IMR-90 (cell line): ENCODE measurements around the gene FNDC3B. TPM values are rescaled to one million over a fixed set of nuclear protein-coding genes. Genes with fewer than 3 reads are reported as not detected.

ENCODE experiments used
- ATAC-seq: fragments of 200-7000 bp; cut with Tn5 transposase; 2 replicates; pipeline ENCODE4 v1.9.1; 2020; ENCODE audit warnings: low read depth, mild to moderate bottlenecking, moderate library complexity
- BruUV-seq: library from RNA; stranded (reverse); fragments of 400-500 nt; replicated peaks from 2 replicates; lab custom pipeline; 2021; lab: Mats Ljungman, UMichigan
- CTCF ChIA-PET: fragments of 300-600 bp; formaldehyde crosslinking; extraction: SDS; loops from one replicate; lab custom pipeline; 2021; ENCODE audit warnings: antibody characterized with exemption; lab: Yijun Ruan, JAX
- POLR2A ChIA-PET: fragments of 300-600 bp; sonication (Branson Sonifier 250); formaldehyde crosslinking; loops from one replicate; lab custom pipeline; 2022; ENCODE audit warnings: antibody characterized with exemption; ENCODE audit not compliant: unreplicated experiment; lab: Charles Lee
- DNase-seq: peaks from one replicate; pipeline ENCODE4 v3.0.0; 2013
- H2AFZ ChIP-seq: replicated peaks from 2 replicates; pipeline ENCODE3; 2013; ENCODE audit warnings: low read length, mild to moderate bottlenecking; ENCODE audit not compliant: poor library complexity
- H2AK5ac ChIP-seq: 2 replicates; pipeline ENCODE4 v1.6.1; 2013; ENCODE audit warnings: low read depth, low read length, inconsistent platforms
- H2AK9ac ChIP-seq: replicated peaks from 2 replicates; pipeline ENCODE3; 2013; ENCODE audit warnings: mild to moderate bottlenecking, low read depth, low read length, moderate library complexity; ENCODE audit not compliant: poor library complexity
- H2BK120ac ChIP-seq: 2 replicates; pipeline ENCODE4 v1.6.1; 2013; ENCODE audit warnings: low read depth, low read length, inconsistent platforms
- H2BK15ac ChIP-seq: 3 replicates; pipeline ENCODE4 v1.6.1; 2013; ENCODE audit warnings: low read depth, low read length, inconsistent platforms
- H2BK20ac ChIP-seq: 2 replicates; pipeline ENCODE4 v1.6.1; 2013; ENCODE audit warnings: low read depth, mild to moderate bottlenecking, inconsistent platforms, low read length, moderate library complexity
- H2BK5ac ChIP-seq: 2 replicates; pipeline ENCODE4 v1.6.1; 2013; ENCODE audit warnings: mild to moderate bottlenecking, low read depth, low read length, inconsistent platforms; ENCODE audit not compliant: poor library complexity, severe bottlenecking
- H3K14ac ChIP-seq: replicated peaks from 2 replicates; pipeline ENCODE4 v1.6.1; 2013; ENCODE audit warnings: low read depth, low read length, inconsistent platforms
- H3K18ac ChIP-seq: 2 replicates; pipeline ENCODE4 v1.6.1; 2013; ENCODE audit warnings: low read depth, low read length, control low read depth
- H3K23ac ChIP-seq: 2 replicates; pipeline ENCODE4 v1.6.1; 2013; ENCODE audit warnings: low read depth, low read length, inconsistent platforms
- H3K27ac ChIP-seq: 2 replicates; pipeline ENCODE4 v1.5.1; 2013; ENCODE audit warnings: mild to moderate bottlenecking, control low read depth, low read length; ENCODE audit not compliant: insufficient read depth
- H3K27me3 ChIP-seq: 2 replicates; pipeline ENCODE4 v1.6.1; 2013; ENCODE audit warnings: low read length; ENCODE audit not compliant: control insufficient read depth, insufficient read depth
- H3K36me3 ChIP-seq: 2 replicates; pipeline ENCODE4 v1.6.1; 2013; ENCODE audit warnings: low read length, mixed read lengths; ENCODE audit not compliant: control insufficient read depth, insufficient read depth
- H3K4ac ChIP-seq: 2 replicates; pipeline ENCODE4 v1.6.1; 2013; ENCODE audit warnings: low read depth, low read length, inconsistent platforms
- H3K4me1 ChIP-seq: 2 replicates; pipeline ENCODE4 v1.6.1; 2013; ENCODE audit warnings: low read length, mixed read lengths; ENCODE audit not compliant: control insufficient read depth, insufficient read depth
- H3K4me2 ChIP-seq: 2 replicates; pipeline ENCODE4 v1.6.1; 2013; ENCODE audit warnings: low read depth, mild to moderate bottlenecking, control low read depth, low read length, moderate library complexity
- H3K4me3 ChIP-seq: 2 replicates; pipeline ENCODE4 v1.5.1; 2013; ENCODE audit warnings: low read depth, mild to moderate bottlenecking, control low read depth, low read length, moderate library complexity; ENCODE audit not compliant: insufficient read depth
- H3K56ac ChIP-seq: 2 replicates; pipeline ENCODE4 v1.6.1; 2013; ENCODE audit warnings: low read length, inconsistent platforms; ENCODE audit not compliant: insufficient read depth; ENCODE audit errors: extremely low read depth
- H3K79me1 ChIP-seq, 2 experiments: 2 replicates each; pipeline ENCODE4 v1.6.1; 2013; ENCODE audit warnings: low read length in 2 of 2, inconsistent platforms in 1 of 2, low read depth in 1 of 2
- H3K9ac ChIP-seq: 2 replicates; pipeline ENCODE4 v1.6.1; 2013; ENCODE audit warnings: low read depth, low read length, control low read depth
- H3K9me1 ChIP-seq: 2 replicates; pipeline ENCODE4 v1.6.1; 2013; ENCODE audit warnings: low read length, inconsistent platforms; ENCODE audit not compliant: insufficient read depth
- H3K9me3 ChIP-seq: 2 replicates; pipeline ENCODE4 v1.6.1; 2013; ENCODE audit warnings: low read length; ENCODE audit not compliant: control insufficient read depth, insufficient read depth
- H4K20me1 ChIP-seq: 2 replicates; pipeline ENCODE4 v1.6.1; 2013; ENCODE audit warnings: low read length, inconsistent platforms; ENCODE audit not compliant: insufficient read depth
- H4K5ac ChIP-seq: 2 replicates; pipeline ENCODE4 v1.6.1; 2013; ENCODE audit warnings: mild to moderate bottlenecking, low read depth, low read length, control low read depth
- H4K8ac ChIP-seq, 2 experiments: 2 replicates each; pipeline ENCODE4 v1.6.1; 2013; ENCODE audit warnings: low read depth in 2 of 2, low read length in 2 of 2, control low read depth in 1 of 2, inconsistent platforms in 1 of 2
- H4K91ac ChIP-seq: 2 replicates; pipeline ENCODE4 v1.6.1; 2013; ENCODE audit warnings: low read depth, low read length, inconsistent platforms; ENCODE audit not compliant: insufficient read depth
- CHD1 ChIP-seq: IDR thresholded peaks from 2 replicates; pipeline ENCODE4 v1.6.1; 2012; ENCODE audit warnings: low read depth, low read length, improper control_type of control experiment
- ELK1 ChIP-seq: fragments of 150-350 bp; IDR thresholded peaks from 2 replicates; pipeline ENCODE4 v1.6.1; 2016; ENCODE audit warnings: low read depth, mild to moderate bottlenecking, low read length, moderate library complexity, borderline replicate concordance
- WGBS, 2 experiments: methylation state at CpG; one replicate each; pipeline versions ENCODE4 v1.1.5 to v1.1.7; 2013; ENCODE audit warnings: missing lambda C conversion rate in 2 of 2; ENCODE audit not compliant: insufficient read length in 1 of 2; ENCODE audit errors: extremely low coverage in 2 of 2; 5-methylcytosine and 5-hydroxymethylcytosine counted together
- dilution Hi-C: fragments of 300-500 bp; cut with HindIII; formaldehyde crosslinking; loops from one replicate; pipeline ENCODE4 v1.14.3; 2018; ENCODE audit warnings: low sequenced_read_pairs; ENCODE audit not compliant: unreplicated experiment
- in situ Hi-C: fragments of 300-500 bp; cut with MboI; formaldehyde crosslinking; loops from 3 replicates; pipeline ENCODE4 v1.14.3; 2019; ENCODE audit warnings: low sequenced_read_pairs, inconsistent platforms, mixed read lengths
- intact Hi-C: fragments of 100-400 bp; cut with micrococcal nuclease; formaldehyde crosslinking; loops from 2 replicates; pipeline ENCODE4 v1.10.0; 2022
- polyA plus RNA-seq, 3 experiments: library from polyadenylated mRNA; depleted of rRNA; stranded (reverse); fragments of >200 nt; gene quantifications; 2 replicates each; pipeline ENCODE4 v1.2.3, GENCODE V29; 2012; ENCODE audit warnings: low replicate concordance in 1 of 3
- total RNA-seq: library from RNA; depleted of rRNA; stranded (reverse); fragments of >200 nt; gene quantifications from 2 replicates; pipeline ENCODE4 v1.2.3, GENCODE V29; 2012

The FNDC3B gene
- total and polyA plus RNA-seq, 2 of the 4 experiments (the other 2 are of a cell fraction), result 23.9 to 150 TPM

GRCh38 chr3:172275586-172275985 lies 236.2 kb downstream of the FNDC3B start:
- H4K5ac ChIP-seq, result no peak overlapping the region
- ATAC-seq (no peak), DNase-seq (no peak)
- H3K56ac ChIP-seq, result no peak overlapping the region
- in situ Hi-C loops (no loop called here), intact Hi-C loops (no loop called here), dilution Hi-C loops (no loop called here)
- no peak overlapping the region for H2AK5ac ChIP-seq
- H4K91ac ChIP-seq, result no peak overlapping the region
- H2BK120ac ChIP-seq, result no peak overlapping the region
- H3K79me1 ChIP-seq, result peaks cover 28 to 78% of the 10 kb centered on the region in 2 experiments
- H4K8ac ChIP-seq, result no peak overlapping the region
- H3K4me2 ChIP-seq, result no peak overlapping the region
- H3K18ac ChIP-seq, result no peak overlapping the region
- no peak for TF ChIP-seq CHD1
- no peak for TF ChIP-seq ELK1
- H3K27ac ChIP-seq, result no peak overlapping the region
- ChIA-PET POLR2A (no interaction called here), CTCF (interaction anchor here (0.7 kb wide), 1 partner anchor 1529 kb away, joined by 3 read pairs; no protein-coding TSS in a partner anchor)
- peaks cover 26% of the 10 kb centered on the region for H3K4me1 ChIP-seq
- no peak overlapping the region for H3K14ac ChIP-seq
- no peak overlapping the region for H3K23ac ChIP-seq
- no peak overlapping the region for H3K9ac ChIP-seq
- WGBS, 2 experiments, result no CpG with 5 or more reads among the region's 1 CpG
- no peak overlapping the region for H2BK5ac ChIP-seq
- BruUV-seq, result no TSS peak
- no peaks in the 10 kb centered on the region for H3K9me3 ChIP-seq
- no peaks in the 10 kb centered on the region for H3K27me3 ChIP-seq
- peaks cover 19% of the 10 kb centered on the region for H3K9me1 ChIP-seq
- H2AFZ ChIP-seq, result no peak overlapping the region
- H2BK15ac ChIP-seq, result no peak overlapping the region
- H3K36me3 ChIP-seq, result peaks cover 10% of the 10 kb centered on the region
- H2BK20ac ChIP-seq, result no peak overlapping the region
- H3K4ac ChIP-seq, result no peak overlapping the region
- no peak overlapping the region for H3K4me3 ChIP-seq
- H2AK9ac ChIP-seq, result no peak overlapping the region
- peaks cover 39% of the 10 kb centered on the region for H4K20me1 ChIP-seq
